WI38 (cell line): ENCODE data around the gene LCE5A.
"Not testable (repeated sequence)": the region's sequence is repeated elsewhere in the genome, so short reads cannot be mapped to it uniquely, and the experiment has no call there.

Experiments
- H3K4me3 ChIP-seq: 2 replicates; pipeline ENCODE4 v1.5.1; 2011; ENCODE audit warnings: low read depth, mild to moderate bottlenecking, control low read depth, low read length
- TF ChIP-seq, protein P1 (sequence below): IDR thresholded peaks from 2 replicates; pipeline ENCODE4 v1.5.1; 2012; ENCODE audit warnings: low read depth, mild to moderate bottlenecking, control low read depth, low read length

LCE5A gene

DNA sequence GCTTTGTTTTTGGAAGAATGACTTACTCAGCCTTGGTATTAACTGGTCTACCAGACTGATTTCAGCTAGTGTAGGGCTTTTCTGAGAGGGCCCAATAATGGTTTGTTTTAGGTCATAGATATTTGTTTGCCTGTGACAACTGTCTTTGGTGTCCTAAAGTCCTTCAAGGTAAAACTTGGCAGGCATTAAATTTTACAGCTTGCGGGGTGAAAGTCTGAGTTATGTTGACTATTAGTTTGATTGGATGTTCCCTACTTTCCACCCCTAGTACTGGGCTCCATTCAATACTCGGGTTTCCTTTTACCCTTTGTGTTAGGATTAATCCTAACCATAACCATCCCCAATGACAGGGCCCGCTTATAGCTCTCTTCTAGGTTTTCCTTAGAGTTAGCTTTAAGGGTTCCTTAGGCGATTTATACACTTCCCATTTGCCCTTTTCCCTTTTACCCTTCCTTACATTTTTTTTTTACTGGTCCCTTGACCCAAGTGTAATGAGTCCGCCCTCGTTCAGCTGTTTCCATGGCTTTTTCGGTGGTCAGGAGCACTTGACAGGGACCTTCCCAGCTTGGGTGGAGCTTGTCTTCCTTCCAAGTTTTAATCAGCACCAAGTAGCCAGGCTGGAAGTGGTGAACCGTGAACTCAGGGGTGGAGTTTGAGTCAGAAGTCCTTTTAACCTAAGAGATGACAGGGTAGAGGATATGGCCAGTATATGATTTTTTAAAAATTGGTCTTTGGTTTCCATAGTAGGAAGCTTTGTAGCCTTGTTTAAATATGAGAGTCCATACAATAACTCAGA, 28.5 kb upstream of the LCE5A start:
- no peak overlapping the region for H3K4me3 ChIP-seq
- TF ChIP-seq, protein P1, sequence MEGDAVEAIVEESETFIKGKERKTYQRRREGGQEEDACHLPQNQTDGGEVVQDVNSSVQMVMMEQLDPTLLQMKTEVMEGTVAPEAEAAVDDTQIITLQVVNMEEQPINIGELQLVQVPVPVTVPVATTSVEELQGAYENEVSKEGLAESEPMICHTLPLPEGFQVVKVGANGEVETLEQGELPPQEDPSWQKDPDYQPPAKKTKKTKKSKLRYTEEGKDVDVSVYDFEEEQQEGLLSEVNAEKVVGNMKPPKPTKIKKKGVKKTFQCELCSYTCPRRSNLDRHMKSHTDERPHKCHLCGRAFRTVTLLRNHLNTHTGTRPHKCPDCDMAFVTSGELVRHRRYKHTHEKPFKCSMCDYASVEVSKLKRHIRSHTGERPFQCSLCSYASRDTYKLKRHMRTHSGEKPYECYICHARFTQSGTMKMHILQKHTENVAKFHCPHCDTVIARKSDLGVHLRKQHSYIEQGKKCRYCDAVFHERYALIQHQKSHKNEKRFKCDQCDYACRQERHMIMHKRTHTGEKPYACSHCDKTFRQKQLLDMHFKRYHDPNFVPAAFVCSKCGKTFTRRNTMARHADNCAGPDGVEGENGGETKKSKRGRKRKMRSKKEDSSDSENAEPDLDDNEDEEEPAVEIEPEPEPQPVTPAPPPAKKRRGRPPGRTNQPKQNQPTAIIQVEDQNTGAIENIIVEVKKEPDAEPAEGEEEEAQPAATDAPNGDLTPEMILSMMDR, result no peak

DNA sequence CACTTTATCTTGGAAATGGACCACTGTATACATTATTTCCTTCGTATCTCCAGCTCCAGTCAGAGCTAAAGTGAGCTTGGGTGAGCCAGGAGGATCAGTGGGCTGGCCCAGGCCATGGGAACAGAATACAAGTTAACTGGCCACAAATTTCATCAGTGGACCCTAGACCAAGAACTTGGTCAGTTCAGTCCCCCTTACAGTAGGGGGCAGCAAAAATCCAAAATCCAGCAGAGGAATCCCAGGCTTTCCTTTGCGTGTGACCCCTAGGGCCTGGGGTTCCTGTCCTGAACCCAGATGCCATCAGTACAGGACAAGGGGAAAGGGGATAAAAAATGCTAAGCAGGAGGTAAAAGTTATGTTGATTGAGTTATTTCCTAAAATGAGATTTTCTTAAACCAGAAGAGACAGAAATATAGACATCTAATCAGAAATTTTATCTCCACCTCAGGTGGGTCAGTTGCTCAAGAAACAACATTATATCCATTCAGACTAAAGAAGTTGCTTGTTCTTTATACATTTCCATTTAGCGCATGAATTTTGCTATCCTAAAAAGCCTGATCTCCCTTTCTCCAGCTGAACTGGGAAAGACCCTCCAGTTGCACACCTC, 24.1 kb upstream of the LCE5A start:
- TF ChIP-seq, protein P1, result no peak
- H3K4me3 ChIP-seq, result no peak overlapping the region

DNA sequence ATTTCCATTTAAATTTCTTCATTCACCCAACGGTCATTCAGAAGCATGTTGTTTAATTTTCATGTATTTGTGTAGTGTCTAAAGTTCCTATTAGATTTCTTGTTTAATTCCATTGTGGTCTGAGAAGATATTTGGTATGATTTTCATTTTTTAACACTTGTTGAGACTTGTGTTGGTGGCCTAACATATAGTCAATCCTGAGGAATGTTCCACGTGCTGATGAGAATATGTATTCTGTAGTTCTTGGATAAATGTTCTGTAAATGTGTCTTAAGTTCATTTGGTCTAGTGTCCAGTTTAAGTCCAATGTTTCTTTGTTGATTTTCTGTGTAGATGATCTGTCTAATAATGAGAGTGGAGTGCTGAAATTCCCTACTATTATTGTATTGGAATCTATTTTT, 22.7 kb upstream of the LCE5A start:
- no peak overlapping the region for H3K4me3 ChIP-seq
- TF ChIP-seq, protein P1, result no peak

DNA sequence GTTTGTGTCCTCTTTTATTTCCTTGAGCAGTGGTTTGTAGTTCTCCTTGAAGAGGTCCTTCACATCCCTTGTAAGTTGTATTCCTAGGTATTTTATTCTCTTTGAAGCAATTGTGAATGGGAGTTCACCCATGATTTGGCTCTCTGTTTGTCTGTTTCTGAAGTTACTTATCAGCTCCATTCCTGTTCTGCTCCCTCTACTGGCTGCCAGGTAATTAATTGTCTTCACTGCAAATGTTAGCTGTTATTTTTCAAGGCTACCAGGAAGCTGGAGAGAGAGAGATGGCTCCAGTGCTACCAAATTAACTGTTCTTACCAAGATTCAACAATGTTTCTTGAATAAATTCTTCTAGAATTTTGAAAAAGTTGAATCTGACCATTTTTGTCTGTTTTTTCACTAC, 19.1 kb upstream of the LCE5A start:
- H3K4me3 ChIP-seq, result not testable (repeated sequence)

DNA sequence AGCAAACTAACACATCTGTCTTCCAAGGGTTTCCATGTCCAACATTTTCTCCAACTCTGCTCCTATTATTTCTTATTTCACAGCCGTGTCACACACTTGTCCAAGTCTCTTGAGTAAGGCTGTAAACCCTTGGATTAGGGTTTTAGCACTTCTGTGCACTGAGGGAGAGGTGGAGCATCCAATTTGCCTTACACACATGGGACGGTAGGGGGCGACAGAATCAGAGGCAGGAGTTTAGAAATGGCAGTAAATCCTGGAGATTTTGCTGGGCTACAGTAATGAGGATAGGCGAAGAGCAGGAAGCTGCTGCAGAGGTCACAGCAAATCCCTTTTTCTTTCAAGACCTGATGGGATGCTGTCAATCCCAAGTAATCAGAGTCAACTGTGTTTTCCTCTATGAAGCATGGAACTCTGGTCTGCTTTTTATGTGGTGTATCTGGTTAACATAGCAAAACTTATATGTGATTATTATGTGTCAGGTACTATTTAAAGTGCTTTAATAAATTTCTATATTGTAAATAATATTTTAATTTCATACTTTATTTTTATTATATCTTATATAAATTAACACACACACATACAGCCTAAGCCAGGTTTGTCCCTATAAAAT, 15.4 kb upstream of the LCE5A start:
- TF ChIP-seq, protein P1, result no peak

DNA sequence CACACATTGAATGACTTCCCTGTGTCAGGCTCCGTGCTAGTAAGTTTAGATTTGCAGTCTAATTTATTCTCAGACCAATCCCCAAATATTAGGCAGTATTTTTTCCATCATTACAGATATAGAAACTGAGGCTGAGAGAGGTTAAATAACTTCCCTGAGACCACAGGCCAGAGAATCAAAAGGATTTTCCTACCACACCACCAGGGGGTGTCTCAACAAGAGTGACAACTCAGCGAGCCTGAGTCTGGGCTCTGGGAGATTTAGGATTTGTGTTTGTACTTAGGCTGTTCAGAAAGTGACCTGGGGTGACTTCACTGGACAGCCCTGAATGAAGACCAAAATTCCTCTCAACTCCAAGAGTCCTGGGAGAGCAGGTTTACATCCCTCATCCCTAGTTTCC, 13.3 kb upstream of the LCE5A start:
- TF ChIP-seq, protein P1, result no peak
- no peak overlapping the region for H3K4me3 ChIP-seq

More for the DNA sequence above, 15.4 kb upstream of the LCE5A start:
- no peak overlapping the region for H3K4me3 ChIP-seq

DNA sequence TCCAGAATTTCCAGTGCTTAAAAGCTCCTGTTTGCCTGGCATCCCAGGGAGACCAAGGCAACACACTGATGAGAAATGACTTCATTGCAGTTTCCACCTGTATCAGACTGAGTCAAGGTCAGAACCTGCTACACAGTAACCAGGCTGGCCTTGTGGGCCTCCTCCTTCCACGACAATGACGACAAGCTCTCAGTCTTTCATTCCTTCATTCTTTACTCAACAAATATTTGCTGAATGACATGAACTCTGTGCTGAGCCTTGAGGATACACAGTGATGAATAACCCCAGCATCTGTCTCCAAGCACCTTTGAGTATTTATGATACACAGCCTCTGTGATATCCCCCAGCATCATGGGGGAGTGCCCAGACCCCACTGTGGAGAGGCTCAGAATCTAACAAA, 8.9 kb upstream of the LCE5A start:
- TF ChIP-seq, protein P1, result no peak
- H3K4me3 ChIP-seq, result no peak overlapping the region
